ENCODE data around the gene PCSK1. TPM values are rescaled to one million over a fixed set of nuclear protein-coding genes. Genes with fewer than 3 reads are reported as not detected.
"Not testable (repeated sequence)": the region's sequence is repeated elsewhere in the genome, so short reads cannot be mapped to it uniquely, and the experiment has no call there.

Gene PCSK1
- total RNA-seq, 2 donors from 2014 or later, result not detected

- Mint-ChIP-seq H3K4me1 (ENCODE audit: low read depth in 2 of 2) (no peaks in the 10 kb centered on the region), H3K9me3 (no peaks in the 10 kb centered on the region), H3K27me3 (peaks cover 15 to 26% of the 10 kb centered on the region in 2 donors), H3K4me3 (no peak overlapping the region), H3K36me3 (no peaks in the 10 kb centered on the region), H3K27ac (no peak overlapping the region)
- ATAC-seq (no peak), DNase-seq (ENCODE audit: low spot score) (no peak)
Observed at GRCh38 chr5:96377167-96377566, 55.9 kb downstream of the PCSK1 start.

- Mint-ChIP-seq H3K27ac (no peak overlapping the region), H3K4me1 (ENCODE audit: low read depth in 2 of 2) (no peaks in the 10 kb centered on the region), H3K4me3 (peak overlapping the region; percentile 9), H3K36me3 (no peaks in the 10 kb centered on the region), H3K27me3 (peaks cover 20 to 22% of the 10 kb centered on the region in 2 donors), H3K9me3 (no peaks in the 10 kb centered on the region)
- no peak for DNase-seq (ENCODE audit: low spot score)
- ATAC-seq, result no peak
Observed at GRCh38 chr5:96374653-96375052, 58.4 kb downstream of the PCSK1 start.

- Mint-ChIP-seq H3K27ac (no peak overlapping the region), H3K27me3 (peaks cover 23 to 27% of the 10 kb centered on the region in 2 donors), H3K9me3 (no peaks in the 10 kb centered on the region), H3K4me3 (no peak overlapping the region), H3K36me3 (no peaks in the 10 kb centered on the region), H3K4me1 (ENCODE audit: low read depth in 2 of 2) (no peaks in the 10 kb centered on the region)
- DNase-seq (ENCODE audit: low spot score) (no peak), ATAC-seq (no peak)
Observed at GRCh38 chr5:96373381-96373733, 59.7 kb downstream of the PCSK1 start.

- ATAC-seq (no peak), DNase-seq (ENCODE audit: low spot score) (no peak)
- Mint-ChIP-seq H3K27ac (no peak overlapping the region), H3K4me3 (no peak overlapping the region), H3K4me1 (ENCODE audit: low read depth in 2 of 2) (no peaks in the 10 kb centered on the region), H3K9me3 (no peaks in the 10 kb centered on the region), H3K36me3 (no peaks in the 10 kb centered on the region), H3K27me3 (peaks cover 20 to 24% of the 10 kb centered on the region in 2 donors)
Observed at GRCh38 chr5:96372726-96373380, 60.2 kb downstream of the PCSK1 start.

GRCh38 chr5:96370976-96371375, 62.1 kb downstream of the PCSK1 start:
- Mint-ChIP-seq H3K4me1 (ENCODE audit: low read depth in 2 of 2) (no peaks in the 10 kb centered on the region), H3K27ac (no peak overlapping the region), H3K9me3 (no peaks in the 10 kb centered on the region), H3K4me3 (no peak overlapping the region), H3K36me3 (no peaks in the 10 kb centered on the region), H3K27me3 (peaks cover 27 to 30% of the 10 kb centered on the region in 2 donors)
- DNase-seq (ENCODE audit: low spot score) (no peak), ATAC-seq (no peak)

GRCh38 chr5:96367337-96367736, 65.7 kb downstream of the PCSK1 start:
- DNase-seq (ENCODE audit: low spot score); H3K4me1 Mint-ChIP-seq (ENCODE audit: low read depth in 2 of 2); H3K36me3 Mint-ChIP-seq; H3K4me3 Mint-ChIP-seq; H3K9me3 Mint-ChIP-seq; ATAC-seq; H3K27ac Mint-ChIP-seq: not testable (repeated sequence)
- H3K27me3 Mint-ChIP-seq, result peaks cover 13 to 34% of the 10 kb centered on the region in 2 donors

- H3K4me3 Mint-ChIP-seq, result no peak overlapping the region
- H3K36me3 Mint-ChIP-seq, result no peaks in the 10 kb centered on the region
- peaks cover 22 to 30% of the 10 kb centered on the region in 2 donors for H3K27me3 Mint-ChIP-seq
- no peaks in the 10 kb centered on the region for H3K9me3 Mint-ChIP-seq
- DNase-seq (ENCODE audit: low spot score), result no peak
- H3K4me1 Mint-ChIP-seq (ENCODE audit: low read depth in 2 of 2), result no peaks in the 10 kb centered on the region
- no peak for ATAC-seq
- H3K27ac Mint-ChIP-seq, result no peak overlapping the region
Observed at GRCh38 chr5:96354237-96354636, 78.8 kb downstream of the PCSK1 start.

GRCh38 chr5:96353220-96353619, 79.8 kb downstream of the PCSK1 start:
- Mint-ChIP-seq H3K36me3 (no peaks in the 10 kb centered on the region), H3K27ac (no peak overlapping the region), H3K27me3 (peaks cover 18 to 25% of the 10 kb centered on the region in 2 donors), H3K9me3 (no peaks in the 10 kb centered on the region), H3K4me1 (ENCODE audit: low read depth in 2 of 2) (no peaks in the 10 kb centered on the region), H3K4me3 (no peak overlapping the region)
- DNase-seq (ENCODE audit: low spot score) (no peak), ATAC-seq (no peak)

GRCh38 chr5:96350678-96351077, 82.4 kb downstream of the PCSK1 start:
- ATAC-seq, result no peak
- H3K36me3 Mint-ChIP-seq, result no peaks in the 10 kb centered on the region

GRCh38 chr5:96348536-96348935, 84.5 kb downstream of the PCSK1 start:
- H3K27me3 Mint-ChIP-seq, result peaks cover 17 to 21% of the 10 kb centered on the region in 2 donors

More at GRCh38 chr5:96350678-96351077, 82.4 kb downstream of the PCSK1 start:
- H3K27ac Mint-ChIP-seq, result no peak overlapping the region
- H3K4me1 Mint-ChIP-seq (ENCODE audit: low read depth in 2 of 2), result no peaks in the 10 kb centered on the region
- no peak overlapping the region for H3K4me3 Mint-ChIP-seq
- no peaks in the 10 kb centered on the region for H3K9me3 Mint-ChIP-seq
- H3K27me3 Mint-ChIP-seq, result peaks cover 12 to 19% of the 10 kb centered on the region in 2 donors
- DNase-seq (ENCODE audit: low spot score), result no peak

GRCh38 chr5:96347502-96348292, 85.4 kb downstream of the PCSK1 start:
- no peaks in the 10 kb centered on the region for H3K4me1 Mint-ChIP-seq (ENCODE audit: low read depth in 2 of 2)
- H3K27me3 Mint-ChIP-seq, result peaks cover 17 to 21% of the 10 kb centered on the region in 2 donors
- ATAC-seq, result no peak
- H3K9me3 Mint-ChIP-seq, result no peaks in the 10 kb centered on the region
- H3K4me3 Mint-ChIP-seq, result no peak overlapping the region
- no peaks in the 10 kb centered on the region for H3K36me3 Mint-ChIP-seq
- no peak overlapping the region for H3K27ac Mint-ChIP-seq
- no peak for DNase-seq (ENCODE audit: low spot score)

More at GRCh38 chr5:96348536-96348935, 84.5 kb downstream of the PCSK1 start:
- Mint-ChIP-seq H3K4me1 (ENCODE audit: low read depth in 2 of 2) (no peaks in the 10 kb centered on the region), H3K9me3 (no peaks in the 10 kb centered on the region), H3K36me3 (no peaks in the 10 kb centered on the region), H3K27ac (no peak overlapping the region), H3K4me3 (no peak overlapping the region)
- ATAC-seq (no peak), DNase-seq (ENCODE audit: low spot score) (no peak)

- H3K4me1 Mint-ChIP-seq (ENCODE audit: low read depth in 2 of 2), result no peaks in the 10 kb centered on the region
- no peaks in the 10 kb centered on the region for H3K36me3 Mint-ChIP-seq
- peaks cover 19 to 23% of the 10 kb centered on the region in 2 donors for H3K27me3 Mint-ChIP-seq
- ATAC-seq (peak; percentile 56 to 74), DNase-seq (ENCODE audit: low spot score) (no peak)
- no peak overlapping the region for H3K27ac Mint-ChIP-seq
- H3K9me3 Mint-ChIP-seq, result no peaks in the 10 kb centered on the region
- no peak overlapping the region for H3K4me3 Mint-ChIP-seq
Observed at GRCh38 chr5:96344678-96345577, 88.1 kb downstream of the PCSK1 start.

- no peaks in the 10 kb centered on the region for H3K36me3 Mint-ChIP-seq
- no peak for ATAC-seq
- no peaks in the 10 kb centered on the region for H3K4me1 Mint-ChIP-seq (ENCODE audit: low read depth in 2 of 2)
- peaks cover 26 to 31% of the 10 kb centered on the region in 2 donors for H3K27me3 Mint-ChIP-seq
- no peak overlapping the region for H3K4me3 Mint-ChIP-seq
- no peak for DNase-seq (ENCODE audit: low spot score)
- H3K9me3 Mint-ChIP-seq, result no peaks in the 10 kb centered on the region
- no peak overlapping the region for H3K27ac Mint-ChIP-seq
Observed at GRCh38 chr5:96343094-96343493, 90.0 kb downstream of the PCSK1 start.
